Memory B cell (primary cell): ENCODE data around the gene TPM1.

Experiments
- ATAC-seq: fragments of 150-1000 bp; cut with Tn5 transposase; 2 replicates; pipeline ENCODE4 v1.10.0; 2021; ENCODE audit warnings: low read depth, mild to moderate bottlenecking, moderate library complexity
- DNase-seq, 2 donors: peaks; one replicate each; pipeline ENCODE4 v3.0.0; 2022; ENCODE audit warnings: low spot score in 2 of 2
- H3K27ac Mint-ChIP-seq: one replicate; pipeline ENCODE4 v1.8.0; 2022; ENCODE audit warnings: mild to moderate bottlenecking, moderate library complexity, mixed read lengths
- H3K27me3 Mint-ChIP-seq: one replicate; pipeline ENCODE4 v1.8.0; 2022; ENCODE audit warnings: mixed read lengths
- H3K36me3 Mint-ChIP-seq: one replicate; pipeline ENCODE4 v1.8.0; 2022; ENCODE audit warnings: mild to moderate bottlenecking, mixed read lengths
- H3K4me1 Mint-ChIP-seq: one replicate; pipeline ENCODE4 v1.8.0; 2022; ENCODE audit warnings: mixed read lengths
- H3K4me3 Mint-ChIP-seq: one replicate; pipeline ENCODE4 v1.8.0; 2022; ENCODE audit warnings: mild to moderate bottlenecking, moderate library complexity, mixed read lengths
- H3K9me3 Mint-ChIP-seq: one replicate; pipeline ENCODE4 v1.8.0; 2022; ENCODE audit warnings: mixed read lengths

Gene TPM1

GRCh38 chr15:63109920-63110319 is 67.4 kb downstream of the TPM1 start:
- DNase-seq, result no peak
- no peaks in the 10 kb centered on the region for H3K9me3 Mint-ChIP-seq
- H3K4me3 Mint-ChIP-seq, result no peak overlapping the region
- ATAC-seq, result no peak
- no peak overlapping the region for H3K27ac Mint-ChIP-seq
- H3K36me3 Mint-ChIP-seq, result no peaks in the 10 kb centered on the region
- H3K27me3 Mint-ChIP-seq, result peaks cover 8% of the 10 kb centered on the region
- no peaks in the 10 kb centered on the region for H3K4me1 Mint-ChIP-seq

- no peak for ATAC-seq
- no peak overlapping the region for H3K27ac Mint-ChIP-seq
- H3K36me3 Mint-ChIP-seq, result no peaks in the 10 kb centered on the region
- H3K4me1 Mint-ChIP-seq, result no peaks in the 10 kb centered on the region
- DNase-seq, result no peak
- no peak overlapping the region for H3K4me3 Mint-ChIP-seq
- peaks cover 8% of the 10 kb centered on the region for H3K27me3 Mint-ChIP-seq
- H3K9me3 Mint-ChIP-seq, result no peaks in the 10 kb centered on the region
Observed at GRCh38 chr15:63110428-63111026, 68.0 kb downstream of the TPM1 start.

DNA sequence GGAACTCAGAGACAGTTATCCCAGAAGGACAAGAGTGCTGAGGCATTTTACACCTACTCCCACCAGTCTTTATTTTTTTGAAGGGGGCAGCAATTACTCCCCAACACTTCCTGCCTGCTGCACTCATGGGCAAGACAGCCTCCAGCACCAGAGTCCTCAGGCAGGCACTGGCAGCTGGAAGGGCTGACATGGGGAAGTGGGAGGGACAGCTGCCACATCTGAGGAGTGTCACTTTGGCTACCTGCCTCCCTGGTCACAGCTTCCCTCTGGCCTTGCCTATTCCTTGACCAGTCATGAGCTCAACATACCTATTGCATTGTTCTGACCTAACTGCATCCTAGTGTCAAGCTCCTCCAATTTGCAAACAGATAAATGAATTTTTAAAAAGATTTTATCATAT is 68.9 kb downstream of the TPM1 start:
- H3K27me3 Mint-ChIP-seq, result peaks cover 6% of the 10 kb centered on the region

GRCh38 chr15:63112871-63113270 is 70.3 kb downstream of the TPM1 start:
- Mint-ChIP-seq H3K27ac (no peak overlapping the region), H3K36me3 (no peaks in the 10 kb centered on the region), H3K4me1 (no peaks in the 10 kb centered on the region), H3K27me3 (peaks cover 6% of the 10 kb centered on the region), H3K9me3 (no peaks in the 10 kb centered on the region), H3K4me3 (no peak overlapping the region)
- DNase-seq (no peak), ATAC-seq (no peak)

More for the DNA sequence above, 68.9 kb downstream of the TPM1 start:
- Mint-ChIP-seq H3K9me3 (no peaks in the 10 kb centered on the region), H3K27ac (no peak overlapping the region), H3K4me3 (no peak overlapping the region), H3K36me3 (no peaks in the 10 kb centered on the region), H3K4me1 (no peaks in the 10 kb centered on the region)
- ATAC-seq (no peak), DNase-seq (no peak)

DNA sequence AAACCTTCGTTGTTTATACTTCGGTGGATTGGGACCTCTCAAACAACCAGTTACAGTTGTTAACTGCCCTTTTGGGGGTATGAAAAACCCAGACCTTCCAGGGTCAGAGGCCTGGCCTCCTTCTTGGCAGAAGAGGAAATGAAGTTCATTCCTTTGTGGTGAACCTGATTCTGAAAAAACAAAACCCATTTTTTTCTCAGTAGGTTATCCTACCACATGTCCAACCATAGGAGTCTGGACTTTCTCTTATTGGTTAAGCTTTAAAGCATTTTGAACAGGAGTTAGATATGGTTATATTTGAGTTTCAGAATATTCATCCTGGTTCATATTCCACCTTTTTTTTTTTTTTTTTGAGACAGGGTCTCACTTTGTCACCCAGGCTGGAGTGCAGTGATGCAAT is 71.9 kb downstream of the TPM1 start:
- H3K27me3 Mint-ChIP-seq, result peaks cover under 1% of the 10 kb centered on the region
- H3K4me1 Mint-ChIP-seq, result no peaks in the 10 kb centered on the region
- H3K4me3 Mint-ChIP-seq, result no peak overlapping the region
- ATAC-seq (no peak), DNase-seq (no peak)
- H3K36me3 Mint-ChIP-seq, result peaks cover under 1% of the 10 kb centered on the region
- no peak overlapping the region for H3K27ac Mint-ChIP-seq
- peaks cover 3% of the 10 kb centered on the region for H3K9me3 Mint-ChIP-seq
